OCI-LY7 (cell line): ENCODE measurements around the gene AGFG1. TPM values are rescaled to one million over a fixed set of nuclear protein-coding genes. Genes with fewer than 3 reads are reported as not detected.

Experiments
- Bru-seq: library from RNA; stranded (reverse); fragments of 400-500 nt; gene quantifications from one replicate; lab custom pipeline; 2021; lab: Mats Ljungman, UMichigan
- BruChase-seq, 2 experiments: library from RNA; stranded (reverse); fragments of 400-500 nt; gene quantifications; one replicate each; lab custom pipeline; 2021; lab: Mats Ljungman, UMichigan
- BruUV-seq: library from RNA; stranded (reverse); fragments of 400-500 nt; replicated peaks from 2 replicates; lab custom pipeline; 2021; lab: Mats Ljungman, UMichigan
- CTCF ChIA-PET: fragments of 300-600 bp; sonication (Branson Sonifier 250); formaldehyde crosslinking; loops from one replicate; lab custom pipeline; 2022; ENCODE audit warnings: antibody characterized with exemption; ENCODE audit not compliant: unreplicated experiment; lab: Charles Lee
- POLR2A ChIA-PET: fragments of 300-600 bp; sonication (Branson Sonifier 250); formaldehyde crosslinking; loops from one replicate; lab custom pipeline; 2022; ENCODE audit warnings: antibody characterized with exemption; lab: Charles Lee
- DNase-seq: peaks from one replicate; pipeline ENCODE4 v3.0.0-alpha.2; 2015; ENCODE audit warnings: low spot score
- H2AFZ ChIP-seq: fragments of 200-600 bp; sonication (generic), shearing (Covaris generic); 2 replicates; pipeline ENCODE4 v1.6.1; 2014; ENCODE audit warnings: mild to moderate bottlenecking, antibody characterized with exemption, low read length, moderate library complexity
- H3K27ac ChIP-seq: fragments of 200-600 bp; sonication (generic); 2 replicates; pipeline ENCODE4 v1.5.1; 2014; ENCODE audit warnings: mixed run types, low read depth, mild to moderate bottlenecking, moderate library complexity, low read length, inconsistent platforms; ENCODE audit not compliant: poor library complexity, severe bottlenecking
- H3K36me3 ChIP-seq: fragments of 200-600 bp; sonication (generic); 2 replicates; pipeline ENCODE4 v1.6.1; 2014; ENCODE audit warnings: mild to moderate bottlenecking, antibody characterized with exemption, low read length, moderate library complexity, mixed read lengths; ENCODE audit not compliant: insufficient read depth
- H3K4me1 ChIP-seq: fragments of 200-600 bp; sonication (generic); 2 replicates; pipeline ENCODE4 v1.5.1; 2014; ENCODE audit warnings: mild to moderate bottlenecking, low read length; ENCODE audit not compliant: insufficient read depth, poor library complexity, severe bottlenecking
- H3K4me2 ChIP-seq: fragments of 200-600 bp; sonication (generic); 2 replicates; pipeline ENCODE4 v1.6.1; 2014; ENCODE audit warnings: mild to moderate bottlenecking, low read length
- H3K4me3 ChIP-seq: fragments of 200-600 bp; sonication (generic); 2 replicates; pipeline ENCODE4 v1.5.1; 2014; ENCODE audit warnings: mild to moderate bottlenecking, low read depth, low read length; ENCODE audit not compliant: poor library complexity, severe bottlenecking
- H3K79me2 ChIP-seq: fragments of 200-600 bp; sonication (generic); 2 replicates; pipeline ENCODE4 v1.6.1; 2016; ENCODE audit warnings: low read depth, mild to moderate bottlenecking, low read length, moderate library complexity, mixed read lengths; ENCODE audit not compliant: insufficient read depth
- H3K9me2 ChIP-seq: fragments of 200-600 bp; sonication (generic); 2 replicates; pipeline ENCODE4 v1.6.1; 2016; ENCODE audit warnings: mild to moderate bottlenecking, low read length, mixed read lengths; ENCODE audit not compliant: insufficient read depth
- H3K9me3 ChIP-seq: fragments of 200-600 bp; sonication (generic); 2 replicates; pipeline ENCODE4 v1.6.1; 2014; ENCODE audit warnings: mild to moderate bottlenecking, mixed run types, low read length, mixed read lengths
- H4K20me1 ChIP-seq: fragments of 200-600 bp; sonication (generic); 2 replicates; pipeline ENCODE4 v1.6.1; 2014; ENCODE audit warnings: mild to moderate bottlenecking, antibody characterized with exemption, low read length, moderate library complexity, mixed read lengths; ENCODE audit not compliant: insufficient read depth
- CTCF ChIP-seq: fragments of 200-600 bp; sonication (generic); conservative IDR thresholded peaks from 2 replicates; pipeline ENCODE4 v1.5.1; 2014; ENCODE audit warnings: mild to moderate bottlenecking, antibody characterized with exemption, low read length, moderate library complexity, mixed read lengths
- EZH2phosphoT487 ChIP-seq: fragments of 200-600 bp; sonication (generic); IDR thresholded peaks from 2 replicates; pipeline ENCODE4 v1.6.1; 2018; ENCODE audit warnings: low read depth, borderline replicate concordance, mild to moderate bottlenecking, mixed run types, antibody characterized with exemption, low read length, moderate library complexity, mixed read lengths
- intact Hi-C: fragments of 100-400 bp; cut with micrococcal nuclease; formaldehyde crosslinking; loops from one replicate; pipeline ENCODE4 v1.10.0; 2022; ENCODE audit not compliant: unreplicated experiment
- long read RNA-seq: library from polyadenylated mRNA; stranded (forward); transcript quantifications from one replicate; pipeline ENCODE4 v2.0.0, GENCODE V29; 2022
- total RNA-seq, 2 experiments: library from RNA; depleted of rRNA in 1 of 2; stranded (reverse); fragments of >200 nt in 1 of 2; shearing (Covaris generic) in 1 of 2; gene quantifications; 2 replicates each; pipeline ENCODE4 v1.2.3, GENCODE V29; 2014 to 2022

AGFG1 gene
- total RNA-seq (2014; rRNA removed; shearing (Covaris generic)) (29.4 and 37.6 TPM in 2 replicates), total RNA-seq (2022) (65.4 and 68.5 TPM in 2 replicates), Bru-seq, nascent RNA (percentile 92 among the genes with signal in this experiment), BruChase-seq, experiment 1, labeled RNA remaining after a 6-hour chase (percentile 81 among the genes with signal in this experiment), BruChase-seq, experiment 2, labeled RNA remaining after a 2-hour chase (percentile 89 among the genes with signal in this experiment)
- long read RNA-seq, full-length matches to known transcripts: 117 of 142 reads
- long read RNA-seq, partial matches to known transcripts: 9 of 142 reads
- long read RNA-seq, other reads (novel, unspliced or antisense): 16 of 142 reads

- Histone ChIP-seq H3K4me1 (peaks cover 17% of the 10 kb centered on the region), H3K4me2 (peak within 1 kb of the TSS; percentile 97), H3K4me3 (peak within 1 kb of the TSS; percentile 94), H2AFZ (no peak within 1 kb of the TSS; the same call in 1 of the 2 replicates), H3K79me2 (peaks cover 46% of the 10 kb centered on the region), H3K27ac (peak within 1 kb of the TSS; percentile 21), H3K9me3 (no peaks in the 10 kb centered on the region), H3K36me3 (no peaks in the 10 kb centered on the region), H4K20me1 (peaks cover 29% of the 10 kb centered on the region), H3K9me2 (no peaks in the 10 kb centered on the region)
- CTCF ChIA-PET: interaction anchor here (0.5 kb wide), 1 partner anchor 932 kb away, joined by 3 read pairs; no protein-coding TSS in a partner anchor
- intact Hi-C loops: no loop called here
- POLR2A ChIA-PET: no interaction called here
- no TSS peak for BruUV-seq
- TF ChIP-seq CTCF: peak; percentile 90
- TF ChIP-seq EZH2phosphoT487: no peak
- peak; percentile 80 for DNase-seq
Observed at GRCh38 chr2:227471924-227472264, at the start of gene AGFG1. AGFG1 (plus strand) TSS chr2:227472156; CDS start chr2:227472422, 266 bp downstream.

- DNase-seq: no peak
- POLR2A ChIA-PET: no interaction called here
- H2AFZ ChIP-seq: no peak overlapping the region
Observed at GRCh38 chr2:227423656-227424499, 48.1 kb upstream of the AGFG1 start.

More at GRCh38 chr2:227423656-227424499, 48.1 kb upstream of the AGFG1 start:
- Histone ChIP-seq H3K9me3 (no peaks in the 10 kb centered on the region), H3K36me3 (no peaks in the 10 kb centered on the region), H3K4me1 (no peaks in the 10 kb centered on the region), H3K79me2 (no peaks in the 10 kb centered on the region), H4K20me1 (no peaks in the 10 kb centered on the region), H3K4me2 (no peak overlapping the region), H3K27ac (no peak overlapping the region), H3K4me3 (no peak overlapping the region), H3K9me2 (no peaks in the 10 kb centered on the region)
- TF ChIP-seq CTCF (no peak), EZH2phosphoT487 (no peak)
- no TSS peak for BruUV-seq
- CTCF ChIA-PET: no interaction called here
- intact Hi-C loops: no loop called here
